WTC11 (cell line): ENCODE data around the gene BRICD5. TPM values are rescaled to one million over a fixed set of nuclear protein-coding genes. Genes with fewer than 3 reads are reported as not detected.
"Not testable (repeated sequence)": the region's sequence is repeated elsewhere in the genome, so short reads cannot be mapped to it uniquely, and the experiment has no call there.

ENCODE experiments used
- ATAC-seq: fragments of 200-7000 bp; cut with Tn5 transposase; 2 replicates; pipeline ENCODE4 v1.10.0; 2021; ENCODE audit warnings: mild to moderate bottlenecking, moderate library complexity
- CTCF ChIA-PET: fragments of 300-600 bp; sonication (Branson Sonifier 250); formaldehyde crosslinking; loops from one replicate; lab custom pipeline; 2021; ENCODE audit warnings: antibody characterized with exemption; lab: Charles Lee
- POLR2A ChIA-PET: fragments of 350-600 bp; sonication (Branson Sonifier 250); formaldehyde crosslinking; loops from one replicate; lab custom pipeline; 2021; ENCODE audit warnings: antibody characterized with exemption; lab: Charles Lee
- DNase-seq: peaks from one replicate; pipeline ENCODE4 v3.0.0; 2021; ENCODE audit warnings: low spot score
- H3K27ac Mint-ChIP-seq: 2 replicates; pipeline ENCODE4 v1.8.0; 2021; ENCODE audit warnings: mixed read lengths
- H3K27me3 Mint-ChIP-seq: 2 replicates; pipeline ENCODE4 v1.8.0; 2021; ENCODE audit warnings: low read depth, mild to moderate bottlenecking, moderate library complexity, mixed read lengths
- H3K36me3 Mint-ChIP-seq: 2 replicates; pipeline ENCODE4 v1.8.0; 2021; ENCODE audit warnings: mixed read lengths
- H3K4me1 Mint-ChIP-seq: 2 replicates; pipeline ENCODE4 v1.8.0; 2022; ENCODE audit warnings: mixed read lengths
- H3K4me3 Mint-ChIP-seq: 2 replicates; pipeline ENCODE4 v1.8.0; 2021; ENCODE audit warnings: mild to moderate bottlenecking, moderate library complexity, mixed read lengths
- H3K9me3 Mint-ChIP-seq: 2 replicates; pipeline ENCODE4 v1.8.0; 2021; ENCODE audit warnings: mixed read lengths
- ETV6 ChIP-seq: sonication (generic); formaldehyde crosslinking; IDR thresholded peaks from 2 replicates; pipeline ENCODE4 v1.8.1; 2022; ENCODE audit warnings: mild to moderate bottlenecking, missing genetic modification reagents
- FOXJ3 ChIP-seq: sonication (generic); formaldehyde crosslinking; IDR thresholded peaks from 2 replicates; pipeline ENCODE4 v1.9.0; 2021; ENCODE audit warnings: missing genetic modification reagents, mild to moderate bottlenecking, borderline replicate concordance
- MYBL2 ChIP-seq: sonication (generic); formaldehyde crosslinking; IDR thresholded peaks from 2 replicates; pipeline ENCODE4 v1.8.1; 2023; ENCODE audit warnings: mild to moderate bottlenecking, moderate library complexity, missing genetic modification reagents
- RELA ChIP-seq: sonication (generic); formaldehyde crosslinking; IDR thresholded peaks from 2 replicates; pipeline ENCODE4 v1.8.1; 2022; ENCODE audit warnings: missing genetic modification reagents, mild to moderate bottlenecking, borderline replicate concordance
- RORB ChIP-seq: fragments of 250-450 bp; sonication (Bioruptor Pico); IDR thresholded peaks from 2 replicates; pipeline ENCODE4 v1.9.0; 2021; ENCODE audit warnings: mild to moderate bottlenecking
- SMAD3 ChIP-seq: sonication (generic); formaldehyde crosslinking; IDR thresholded peaks from 2 replicates; pipeline ENCODE4 v1.8.0; 2022; ENCODE audit warnings: missing genetic modification reagents, mild to moderate bottlenecking, borderline replicate concordance
- SMAD4 ChIP-seq: sonication (generic); formaldehyde crosslinking; IDR thresholded peaks from 2 replicates; pipeline ENCODE4 v1.8.0; 2022; ENCODE audit warnings: mild to moderate bottlenecking, missing genetic modification reagents
- SOX15 ChIP-seq: fragments of 250-450 bp; sonication (Bioruptor Pico); IDR thresholded peaks from 2 replicates; pipeline ENCODE4 v1.9.0; 2021; ENCODE audit warnings: mild to moderate bottlenecking
- SP1 ChIP-seq: sonication (generic); formaldehyde crosslinking; conservative IDR thresholded peaks from 2 replicates; pipeline ENCODE4 v1.8.1; 2022; ENCODE audit warnings: missing genetic modification reagents
- TEAD4 ChIP-seq: sonication (generic); formaldehyde crosslinking; IDR thresholded peaks from 2 replicates; pipeline ENCODE4 v1.8.0; 2022; ENCODE audit warnings: mild to moderate bottlenecking, missing genetic modification reagents
- ZNF121 ChIP-seq: sonication (generic); formaldehyde crosslinking; IDR thresholded peaks from 2 replicates; pipeline ENCODE4 v1.8.0; 2023; ENCODE audit warnings: missing genetic modification reagents
- ZNF138 ChIP-seq: sonication (generic); formaldehyde crosslinking; conservative IDR thresholded peaks from 2 replicates; pipeline ENCODE4 v1.8.1; 2022; ENCODE audit warnings: mild to moderate bottlenecking, moderate library complexity, missing genetic modification reagents
- ZNF263 ChIP-seq: sonication (generic); formaldehyde crosslinking; IDR thresholded peaks from 2 replicates; pipeline ENCODE4 v1.8.1; 2022; ENCODE audit warnings: low read depth, mild to moderate bottlenecking, moderate library complexity, missing genetic modification reagents
- ZNF423 ChIP-seq: fragments of 250-450 bp; sonication (Bioruptor Pico); IDR thresholded peaks from 2 replicates; pipeline ENCODE4 v2.1.2; 2022; ENCODE audit warnings: mild to moderate bottlenecking, moderate library complexity
- total RNA-seq: library from RNA; stranded (reverse); gene quantifications from 3 replicates; pipeline ENCODE4 v1.2.3, GENCODE V29; 2021
- TF ChIP-seq, protein P1 (sequence below): sonication (generic); formaldehyde crosslinking; IDR thresholded peaks from 2 replicates; pipeline ENCODE4 v1.8.1; 2023; ENCODE audit warnings: mild to moderate bottlenecking, missing genetic modification reagents, moderate library complexity
- TF ChIP-seq, protein P2 (sequence below): fragments of 200-600 bp; IDR thresholded peaks from 2 replicates; pipeline ENCODE4 v1.8.0; 2022; ENCODE audit warnings: antibody characterized with exemption
- TF ChIP-seq, protein P3 (sequence below): sonication (generic); formaldehyde crosslinking; IDR thresholded peaks from 2 replicates; pipeline ENCODE4 v1.8.1; 2022; ENCODE audit warnings: low read depth, missing genetic modification reagents, borderline replicate concordance
- TF ChIP-seq, protein P4 (sequence below): fragments of 250-450 bp; sonication (Bioruptor Pico); IDR thresholded peaks from 2 replicates; pipeline ENCODE4 v1.9.0; 2021; ENCODE audit warnings: mild to moderate bottlenecking
- TF ChIP-seq, protein P5 (sequence below): sonication (generic); formaldehyde crosslinking; IDR thresholded peaks from 2 replicates; pipeline ENCODE4 v1.8.0; 2023; ENCODE audit warnings: missing genetic modification reagents, mild to moderate bottlenecking, borderline replicate concordance
- TF ChIP-seq, protein P6 (sequence below): fragments of 250-450 bp; sonication (Bioruptor Pico); IDR thresholded peaks from 2 replicates; pipeline ENCODE4 v1.9.0; 2021; ENCODE audit warnings: mild to moderate bottlenecking
- TF ChIP-seq, protein P7 (sequence below): sonication (generic); formaldehyde crosslinking; IDR thresholded peaks from 2 replicates; pipeline ENCODE4 v1.8.0; 2022; ENCODE audit warnings: mild to moderate bottlenecking, missing genetic modification reagents

Gene BRICD5
- total RNA-seq, 1 experiment from 2014 or later, result 13.6 TPM

DNA sequence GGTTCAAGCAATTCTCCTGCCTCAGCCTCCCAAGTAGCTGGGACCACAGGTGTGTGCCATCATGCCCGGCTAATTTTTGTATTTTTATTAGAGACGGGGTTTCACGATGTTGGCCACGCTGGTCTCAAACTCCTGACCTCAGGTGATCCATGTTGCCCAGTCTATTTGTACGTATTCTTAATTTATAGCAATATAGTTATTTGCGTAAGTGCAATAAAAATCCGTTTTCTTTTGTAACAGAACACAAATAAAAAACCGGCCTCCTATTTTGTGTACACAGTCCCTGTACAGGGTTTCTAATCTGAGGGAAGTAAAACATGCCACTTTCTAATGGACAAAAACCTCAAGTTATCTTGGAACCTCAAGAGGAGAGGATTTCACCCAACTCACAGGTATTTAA is 49.6 kb upstream of the BRICD5 start:
- Mint-ChIP-seq H3K4me1 (peaks cover 8% of the 10 kb centered on the region), H3K27ac (no peak overlapping the region), H3K9me3 (no peaks in the 10 kb centered on the region), H3K4me3 (no peak overlapping the region), H3K36me3 (peaks cover 97% of the 10 kb centered on the region), H3K27me3 (no peaks in the 10 kb centered on the region)
- ATAC-seq (no peak), DNase-seq (no peak)
- POLR2A ChIA-PET, result interaction anchor here (0.6 to 0.7 kb wide), 3 partner anchors 24 to 199 kb away, joined by 5 to 7 read pairs (median 6); partner anchors contain the start of gene TEDC2
- TF ChIP-seq, protein P1, sequence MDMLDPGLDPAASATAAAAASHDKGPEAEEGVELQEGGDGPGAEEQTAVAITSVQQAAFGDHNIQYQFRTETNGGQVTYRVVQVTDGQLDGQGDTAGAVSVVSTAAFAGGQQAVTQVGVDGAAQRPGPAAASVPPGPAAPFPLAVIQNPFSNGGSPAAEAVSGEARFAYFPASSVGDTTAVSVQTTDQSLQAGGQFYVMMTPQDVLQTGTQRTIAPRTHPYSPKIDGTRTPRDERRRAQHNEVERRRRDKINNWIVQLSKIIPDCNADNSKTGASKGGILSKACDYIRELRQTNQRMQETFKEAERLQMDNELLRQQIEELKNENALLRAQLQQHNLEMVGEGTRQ (CRISPR knock-in tag), result no peak
- TF ChIP-seq, protein P2, sequence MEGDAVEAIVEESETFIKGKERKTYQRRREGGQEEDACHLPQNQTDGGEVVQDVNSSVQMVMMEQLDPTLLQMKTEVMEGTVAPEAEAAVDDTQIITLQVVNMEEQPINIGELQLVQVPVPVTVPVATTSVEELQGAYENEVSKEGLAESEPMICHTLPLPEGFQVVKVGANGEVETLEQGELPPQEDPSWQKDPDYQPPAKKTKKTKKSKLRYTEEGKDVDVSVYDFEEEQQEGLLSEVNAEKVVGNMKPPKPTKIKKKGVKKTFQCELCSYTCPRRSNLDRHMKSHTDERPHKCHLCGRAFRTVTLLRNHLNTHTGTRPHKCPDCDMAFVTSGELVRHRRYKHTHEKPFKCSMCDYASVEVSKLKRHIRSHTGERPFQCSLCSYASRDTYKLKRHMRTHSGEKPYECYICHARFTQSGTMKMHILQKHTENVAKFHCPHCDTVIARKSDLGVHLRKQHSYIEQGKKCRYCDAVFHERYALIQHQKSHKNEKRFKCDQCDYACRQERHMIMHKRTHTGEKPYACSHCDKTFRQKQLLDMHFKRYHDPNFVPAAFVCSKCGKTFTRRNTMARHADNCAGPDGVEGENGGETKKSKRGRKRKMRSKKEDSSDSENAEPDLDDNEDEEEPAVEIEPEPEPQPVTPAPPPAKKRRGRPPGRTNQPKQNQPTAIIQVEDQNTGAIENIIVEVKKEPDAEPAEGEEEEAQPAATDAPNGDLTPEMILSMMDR, result no peak
- TF ChIP-seq, protein P3, sequence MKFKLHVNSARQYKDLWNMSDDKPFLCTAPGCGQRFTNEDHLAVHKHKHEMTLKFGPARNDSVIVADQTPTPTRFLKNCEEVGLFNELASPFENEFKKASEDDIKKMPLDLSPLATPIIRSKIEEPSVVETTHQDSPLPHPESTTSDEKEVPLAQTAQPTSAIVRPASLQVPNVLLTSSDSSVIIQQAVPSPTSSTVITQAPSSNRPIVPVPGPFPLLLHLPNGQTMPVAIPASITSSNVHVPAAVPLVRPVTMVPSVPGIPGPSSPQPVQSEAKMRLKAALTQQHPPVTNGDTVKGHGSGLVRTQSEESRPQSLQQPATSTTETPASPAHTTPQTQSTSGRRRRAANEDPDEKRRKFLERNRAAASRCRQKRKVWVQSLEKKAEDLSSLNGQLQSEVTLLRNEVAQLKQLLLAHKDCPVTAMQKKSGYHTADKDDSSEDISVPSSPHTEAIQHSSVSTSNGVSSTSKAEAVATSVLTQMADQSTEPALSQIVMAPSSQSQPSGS, result no peak
- TF ChIP-seq SMAD4 (CRISPR knock-in tag) (no peak), ZNF423 (CRISPR knock-in tag) (no peak)
- CTCF ChIA-PET, result interaction anchor here (1.0 kb wide), 1 partner anchor 241 kb away, joined by 3 read pairs; no protein-coding TSS in a partner anchor

DNA sequence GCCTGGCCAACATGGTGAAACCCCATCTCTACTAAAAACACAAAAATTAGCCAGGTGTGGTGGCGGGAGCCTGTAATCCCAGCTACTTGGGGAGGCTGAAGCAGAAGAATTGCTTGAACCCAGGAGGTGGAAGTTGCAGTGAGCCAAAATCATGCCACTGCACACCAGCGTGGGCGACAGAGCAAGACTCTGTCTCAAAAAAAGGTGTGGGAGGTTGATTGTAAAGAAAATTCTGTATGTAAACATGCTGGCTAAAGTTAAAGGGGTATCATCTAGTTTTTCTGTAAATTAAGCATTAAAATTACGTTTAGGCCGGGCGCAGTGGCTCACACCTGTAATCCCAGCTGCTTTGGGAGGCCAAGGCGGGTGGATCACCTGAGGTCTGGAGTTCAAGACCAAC is 47.9 kb upstream of the BRICD5 start:
- ATAC-seq, H3K9me3 Mint-ChIP-seq, H3K4me3 Mint-ChIP-seq, CTCF ChIA-PET, H3K4me1 Mint-ChIP-seq, H3K27me3 Mint-ChIP-seq, H3K27ac Mint-ChIP-seq, DNase-seq: not testable (repeated sequence)
- POLR2A ChIA-PET, result interaction anchor here (1.5 kb wide), 1 partner anchor 21 kb away, joined by 3 read pairs; no protein-coding TSS in a partner anchor
- H3K36me3 Mint-ChIP-seq, result peaks cover 93% of the 10 kb centered on the region

DNA sequence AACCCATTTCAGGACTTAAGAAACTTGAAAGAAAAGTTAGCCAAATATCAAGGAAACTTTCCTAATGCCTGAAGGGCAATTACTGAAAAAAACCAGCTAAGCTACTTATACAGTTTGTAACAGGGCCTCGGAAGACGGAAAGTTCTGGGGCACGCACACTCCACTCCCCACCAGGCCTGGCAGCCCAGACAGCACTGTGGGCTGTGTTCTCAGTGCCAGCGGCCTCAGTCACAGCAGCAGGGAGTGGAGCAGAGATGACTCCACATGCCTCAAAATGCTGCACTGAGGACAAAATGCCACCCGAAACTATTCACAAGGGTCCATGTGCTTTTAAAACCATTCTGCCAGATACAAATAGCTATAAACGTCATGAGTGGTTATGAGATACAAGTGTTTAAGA is 47.1 kb upstream of the BRICD5 start:
- Mint-ChIP-seq H3K4me1 (peaks cover 6% of the 10 kb centered on the region; the same call in 1 of the 2 replicates), H3K36me3 (peaks cover 93% of the 10 kb centered on the region), H3K4me3 (no peak overlapping the region), H3K27ac (no peak overlapping the region), H3K27me3 (no peaks in the 10 kb centered on the region), H3K9me3 (no peaks in the 10 kb centered on the region)
- ChIA-PET CTCF (no interaction called here), POLR2A (no interaction called here)
- ATAC-seq, result no peak
- DNase-seq, result no peak
- TF ChIP-seq ZNF121 (CRISPR knock-in tag) (no peak), RELA (CRISPR knock-in tag) (no peak), ZNF263 (CRISPR knock-in tag) (no peak), SP1 (CRISPR knock-in tag) (no peak), ETV6 (no peak), TEAD4 (no peak), SOX15 (CRISPR knock-in tag) (no peak), FOXJ3 (CRISPR knock-in tag) (no peak), ZNF138 (CRISPR knock-in tag) (no peak), SMAD4 (CRISPR knock-in tag) (no peak), MYBL2 (CRISPR knock-in tag) (no peak), SMAD3 (CRISPR knock-in tag) (no peak), RORB (CRISPR knock-in tag) (no peak)
- TF ChIP-seq, protein P4, sequence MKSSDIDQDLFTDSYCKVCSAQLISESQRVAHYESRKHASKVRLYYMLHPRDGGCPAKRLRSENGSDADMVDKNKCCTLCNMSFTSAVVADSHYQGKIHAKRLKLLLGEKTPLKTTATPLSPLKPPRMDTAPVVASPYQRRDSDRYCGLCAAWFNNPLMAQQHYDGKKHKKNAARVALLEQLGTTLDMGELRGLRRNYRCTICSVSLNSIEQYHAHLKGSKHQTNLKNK (CRISPR knock-in tag), result no peak
- TF ChIP-seq, protein P5, sequence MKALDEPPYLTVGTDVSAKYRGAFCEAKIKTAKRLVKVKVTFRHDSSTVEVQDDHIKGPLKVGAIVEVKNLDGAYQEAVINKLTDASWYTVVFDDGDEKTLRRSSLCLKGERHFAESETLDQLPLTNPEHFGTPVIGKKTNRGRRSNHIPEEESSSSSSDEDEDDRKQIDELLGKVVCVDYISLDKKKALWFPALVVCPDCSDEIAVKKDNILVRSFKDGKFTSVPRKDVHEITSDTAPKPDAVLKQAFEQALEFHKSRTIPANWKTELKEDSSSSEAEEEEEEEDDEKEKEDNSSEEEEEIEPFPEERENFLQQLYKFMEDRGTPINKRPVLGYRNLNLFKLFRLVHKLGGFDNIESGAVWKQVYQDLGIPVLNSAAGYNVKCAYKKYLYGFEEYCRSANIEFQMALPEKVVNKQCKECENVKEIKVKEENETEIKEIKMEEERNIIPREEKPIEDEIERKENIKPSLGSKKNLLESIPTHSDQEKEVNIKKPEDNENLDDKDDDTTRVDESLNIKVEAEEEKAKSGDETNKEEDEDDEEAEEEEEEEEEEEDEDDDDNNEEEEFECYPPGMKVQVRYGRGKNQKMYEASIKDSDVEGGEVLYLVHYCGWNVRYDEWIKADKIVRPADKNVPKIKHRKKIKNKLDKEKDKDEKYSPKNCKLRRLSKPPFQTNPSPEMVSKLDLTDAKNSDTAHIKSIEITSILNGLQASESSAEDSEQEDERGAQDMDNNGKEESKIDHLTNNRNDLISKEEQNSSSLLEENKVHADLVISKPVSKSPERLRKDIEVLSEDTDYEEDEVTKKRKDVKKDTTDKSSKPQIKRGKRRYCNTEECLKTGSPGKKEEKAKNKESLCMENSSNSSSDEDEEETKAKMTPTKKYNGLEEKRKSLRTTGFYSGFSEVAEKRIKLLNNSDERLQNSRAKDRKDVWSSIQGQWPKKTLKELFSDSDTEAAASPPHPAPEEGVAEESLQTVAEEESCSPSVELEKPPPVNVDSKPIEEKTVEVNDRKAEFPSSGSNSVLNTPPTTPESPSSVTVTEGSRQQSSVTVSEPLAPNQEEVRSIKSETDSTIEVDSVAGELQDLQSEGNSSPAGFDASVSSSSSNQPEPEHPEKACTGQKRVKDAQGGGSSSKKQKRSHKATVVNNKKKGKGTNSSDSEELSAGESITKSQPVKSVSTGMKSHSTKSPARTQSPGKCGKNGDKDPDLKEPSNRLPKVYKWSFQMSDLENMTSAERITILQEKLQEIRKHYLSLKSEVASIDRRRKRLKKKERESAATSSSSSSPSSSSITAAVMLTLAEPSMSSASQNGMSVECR (CRISPR knock-in tag), result no peak
- TF ChIP-seq, protein P6, sequence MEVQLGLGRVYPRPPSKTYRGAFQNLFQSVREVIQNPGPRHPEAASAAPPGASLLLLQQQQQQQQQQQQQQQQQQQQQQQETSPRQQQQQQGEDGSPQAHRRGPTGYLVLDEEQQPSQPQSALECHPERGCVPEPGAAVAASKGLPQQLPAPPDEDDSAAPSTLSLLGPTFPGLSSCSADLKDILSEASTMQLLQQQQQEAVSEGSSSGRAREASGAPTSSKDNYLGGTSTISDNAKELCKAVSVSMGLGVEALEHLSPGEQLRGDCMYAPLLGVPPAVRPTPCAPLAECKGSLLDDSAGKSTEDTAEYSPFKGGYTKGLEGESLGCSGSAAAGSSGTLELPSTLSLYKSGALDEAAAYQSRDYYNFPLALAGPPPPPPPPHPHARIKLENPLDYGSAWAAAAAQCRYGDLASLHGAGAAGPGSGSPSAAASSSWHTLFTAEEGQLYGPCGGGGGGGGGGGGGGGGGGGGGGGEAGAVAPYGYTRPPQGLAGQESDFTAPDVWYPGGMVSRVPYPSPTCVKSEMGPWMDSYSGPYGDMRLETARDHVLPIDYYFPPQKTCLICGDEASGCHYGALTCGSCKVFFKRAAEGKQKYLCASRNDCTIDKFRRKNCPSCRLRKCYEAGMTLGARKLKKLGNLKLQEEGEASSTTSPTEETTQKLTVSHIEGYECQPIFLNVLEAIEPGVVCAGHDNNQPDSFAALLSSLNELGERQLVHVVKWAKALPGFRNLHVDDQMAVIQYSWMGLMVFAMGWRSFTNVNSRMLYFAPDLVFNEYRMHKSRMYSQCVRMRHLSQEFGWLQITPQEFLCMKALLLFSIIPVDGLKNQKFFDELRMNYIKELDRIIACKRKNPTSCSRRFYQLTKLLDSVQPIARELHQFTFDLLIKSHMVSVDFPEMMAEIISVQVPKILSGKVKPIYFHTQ (CRISPR knock-in tag), result no peak
- TF ChIP-seq, protein P7, sequence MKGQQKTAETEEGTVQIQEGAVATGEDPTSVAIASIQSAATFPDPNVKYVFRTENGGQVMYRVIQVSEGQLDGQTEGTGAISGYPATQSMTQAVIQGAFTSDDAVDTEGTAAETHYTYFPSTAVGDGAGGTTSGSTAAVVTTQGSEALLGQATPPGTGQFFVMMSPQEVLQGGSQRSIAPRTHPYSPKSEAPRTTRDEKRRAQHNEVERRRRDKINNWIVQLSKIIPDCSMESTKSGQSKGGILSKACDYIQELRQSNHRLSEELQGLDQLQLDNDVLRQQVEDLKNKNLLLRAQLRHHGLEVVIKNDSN (CRISPR knock-in tag), result no peak
